CD4-positive, alpha-beta T cell treated with Interleukin-2 at 100 ng/mL for 4 hours (primary cell): ENCODE measurements around the gene TTYH3.

ENCODE experiments used
- DNase-seq: peaks from one replicate; pipeline ENCODE4 v3.0.0-alpha.2; 2020; ENCODE audit warnings: low spot score

TTYH3 gene

DNA sequence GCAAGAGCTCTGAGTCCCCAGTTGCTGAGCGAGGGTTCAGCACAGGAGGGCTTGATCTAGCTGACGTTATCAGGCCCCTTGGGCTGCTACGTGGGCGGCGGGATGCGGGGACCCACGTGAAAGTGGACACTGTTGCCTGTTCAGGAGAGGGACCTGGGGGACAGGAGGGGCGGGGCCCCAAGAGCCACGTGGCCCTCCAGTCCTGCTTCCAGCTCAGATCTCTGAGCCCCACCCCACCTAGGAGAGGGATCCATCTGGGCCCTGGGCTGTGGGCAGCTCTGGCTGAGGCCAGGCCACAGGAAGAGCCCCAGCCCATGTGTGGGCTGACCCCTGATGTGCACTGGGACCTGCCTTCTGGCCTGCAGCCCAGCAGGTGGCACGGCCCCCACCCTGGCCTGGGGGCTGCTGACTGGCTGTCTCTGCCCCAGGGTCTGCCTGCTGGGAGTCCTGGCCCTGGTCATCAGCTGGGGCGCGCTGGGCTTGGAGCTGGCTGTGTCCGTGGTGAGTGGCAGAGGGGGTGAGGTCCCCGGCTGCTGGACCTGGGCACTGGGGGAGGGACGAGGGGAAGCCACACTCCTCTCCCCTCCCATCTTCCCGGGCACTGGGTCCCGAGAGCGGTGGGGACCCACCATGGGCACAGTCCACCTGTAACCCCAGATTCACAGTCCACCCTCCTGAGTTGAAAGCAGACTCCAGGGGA lies 17.5 kb downstream of the TTYH3 start:
- no peak for DNase-seq

DNA sequence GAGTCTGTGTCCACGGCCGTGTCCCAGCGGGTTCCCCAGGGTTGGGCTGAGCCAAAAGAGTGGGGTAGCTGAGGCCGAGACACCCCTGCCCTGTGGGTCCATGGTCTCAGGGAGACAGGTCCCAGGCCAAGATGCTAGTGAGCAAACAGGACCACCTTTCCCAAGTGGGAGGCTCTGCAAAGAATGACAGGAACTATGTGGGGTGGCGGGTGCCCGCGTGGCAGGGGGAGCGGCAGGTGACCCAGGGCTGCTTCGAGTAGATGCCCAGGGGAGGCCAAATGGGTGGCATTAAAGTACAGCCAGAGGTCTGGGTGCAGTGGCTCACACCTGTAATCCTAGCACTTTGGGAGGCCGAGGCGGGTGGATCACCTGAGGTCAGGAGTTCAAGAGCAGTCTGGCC lies 18.2 kb downstream of the TTYH3 start:
- DNase-seq = no peak

GRCh38 chr7:2650451-2650850 lies 18.7 kb downstream of the TTYH3 start:
- no peak for DNase-seq

DNA sequence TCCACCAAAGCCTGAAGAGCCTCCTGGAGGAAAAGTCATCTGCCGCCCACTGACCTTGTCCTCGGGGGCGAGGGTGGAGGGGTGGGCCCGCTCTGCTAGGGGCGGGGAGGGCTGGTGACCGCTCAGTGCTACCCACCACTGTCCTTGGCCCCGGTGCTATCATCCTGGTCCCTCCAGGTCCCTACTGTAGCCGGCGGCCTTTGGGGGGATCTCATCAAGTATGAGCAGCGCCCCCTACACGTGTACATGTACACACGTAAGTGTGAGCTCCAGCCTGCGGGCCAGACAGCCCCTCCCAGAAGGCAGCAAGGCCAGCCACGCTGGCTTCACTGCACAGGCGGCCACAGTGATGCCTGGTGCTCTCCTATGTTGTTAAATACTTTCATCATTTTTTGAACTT lies 19.6 kb downstream of the TTYH3 start:
- DNase-seq = no peak

- no peak for DNase-seq
These were observed 20.3 kb downstream of the TTYH3 start for GRCh38 chr7:2651847-2652735.

DNA sequence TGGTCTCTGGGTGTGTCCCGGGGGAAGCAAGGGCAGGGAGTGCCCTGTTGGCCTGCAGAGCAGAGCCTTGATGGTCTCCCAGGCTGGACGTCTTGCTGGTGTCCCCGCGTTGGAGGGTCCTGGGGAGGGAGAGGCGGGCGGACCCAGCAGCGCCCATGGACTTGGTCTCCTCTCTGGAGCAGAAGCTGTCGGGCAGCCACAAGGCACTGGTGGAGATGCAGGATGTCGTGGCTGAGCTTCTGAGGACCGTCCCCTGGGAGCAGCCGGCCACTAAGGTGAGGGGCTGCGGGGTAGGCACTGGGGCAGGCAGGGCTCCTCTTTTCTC lies 20.9 kb downstream of the TTYH3 start:
- DNase-seq = no peak

GRCh38 chr7:2654059-2654458 lies 22.3 kb downstream of the TTYH3 start:
- DNase-seq = no peak

- DNase-seq = no peak
These were observed 24.3 kb downstream of the TTYH3 start for GRCh38 chr7:2655870-2656614.

- DNase-seq = no peak
These were observed 25.4 kb downstream of the TTYH3 start for GRCh38 chr7:2657208-2657607.

- no peak for DNase-seq
These were observed 26.3 kb downstream of the TTYH3 start for GRCh38 chr7:2657920-2658671.

DNA sequence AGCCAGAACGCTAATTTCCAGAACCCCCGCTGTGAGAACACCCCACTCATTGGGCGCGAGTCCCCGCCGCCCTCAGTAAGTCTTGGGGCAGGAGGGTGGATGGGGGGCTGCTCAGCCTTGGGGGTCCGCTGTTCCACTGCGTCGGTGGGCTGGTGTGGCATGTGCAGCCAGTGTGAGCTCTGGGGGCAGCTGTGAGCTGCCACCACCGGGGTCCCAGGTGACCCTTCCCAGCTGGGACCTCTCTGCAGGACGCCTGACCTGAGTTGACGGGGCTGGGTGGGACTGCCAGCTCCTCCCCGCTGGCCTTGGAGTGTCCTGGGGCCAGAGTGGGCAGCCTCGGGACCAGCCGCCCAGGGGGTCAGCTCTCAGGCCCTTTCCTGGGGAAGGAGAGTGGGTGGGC lies 27.2 kb downstream of the TTYH3 start:
- DNase-seq = no peak

DNA sequence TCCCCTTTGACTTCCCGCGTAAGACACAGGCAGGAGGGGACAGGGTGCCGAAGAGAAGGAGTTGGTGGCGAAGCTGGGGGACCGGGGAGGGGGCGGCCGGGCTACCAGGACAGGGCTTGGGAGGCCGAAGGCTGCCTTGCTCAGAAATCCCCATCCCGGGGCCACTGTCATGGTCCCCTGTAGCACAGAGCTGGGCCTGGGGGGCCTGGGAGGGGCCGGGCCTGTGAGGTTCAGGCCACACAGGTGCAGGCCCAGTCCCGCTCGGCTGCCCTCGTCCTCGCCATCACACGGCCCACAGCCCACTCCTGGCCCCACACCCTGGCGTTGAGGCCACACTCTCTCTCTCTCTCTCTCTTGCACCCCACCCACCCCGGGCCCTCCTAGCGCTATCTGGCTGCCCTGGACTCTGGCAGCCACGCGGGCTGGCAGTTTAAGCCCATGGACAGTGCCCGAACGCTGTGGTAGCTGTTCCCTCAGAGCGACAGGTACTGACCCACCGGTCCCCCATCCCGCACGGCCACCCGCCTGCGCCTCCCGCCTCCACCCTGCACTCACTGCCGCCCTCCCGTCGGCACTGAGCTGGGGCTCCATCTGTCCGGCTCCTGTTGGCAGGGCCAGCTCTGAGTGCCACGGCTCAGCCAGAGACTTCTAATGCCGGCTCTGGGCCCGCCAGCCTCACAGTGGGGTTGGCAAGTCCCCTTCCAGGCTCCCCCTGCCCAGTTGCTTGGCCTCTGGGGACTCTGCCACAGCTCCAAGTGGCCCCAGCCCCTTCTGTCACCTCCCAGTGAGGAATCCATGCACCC lies 28.0 kb downstream of the TTYH3 start:
- no peak for DNase-seq

DNA sequence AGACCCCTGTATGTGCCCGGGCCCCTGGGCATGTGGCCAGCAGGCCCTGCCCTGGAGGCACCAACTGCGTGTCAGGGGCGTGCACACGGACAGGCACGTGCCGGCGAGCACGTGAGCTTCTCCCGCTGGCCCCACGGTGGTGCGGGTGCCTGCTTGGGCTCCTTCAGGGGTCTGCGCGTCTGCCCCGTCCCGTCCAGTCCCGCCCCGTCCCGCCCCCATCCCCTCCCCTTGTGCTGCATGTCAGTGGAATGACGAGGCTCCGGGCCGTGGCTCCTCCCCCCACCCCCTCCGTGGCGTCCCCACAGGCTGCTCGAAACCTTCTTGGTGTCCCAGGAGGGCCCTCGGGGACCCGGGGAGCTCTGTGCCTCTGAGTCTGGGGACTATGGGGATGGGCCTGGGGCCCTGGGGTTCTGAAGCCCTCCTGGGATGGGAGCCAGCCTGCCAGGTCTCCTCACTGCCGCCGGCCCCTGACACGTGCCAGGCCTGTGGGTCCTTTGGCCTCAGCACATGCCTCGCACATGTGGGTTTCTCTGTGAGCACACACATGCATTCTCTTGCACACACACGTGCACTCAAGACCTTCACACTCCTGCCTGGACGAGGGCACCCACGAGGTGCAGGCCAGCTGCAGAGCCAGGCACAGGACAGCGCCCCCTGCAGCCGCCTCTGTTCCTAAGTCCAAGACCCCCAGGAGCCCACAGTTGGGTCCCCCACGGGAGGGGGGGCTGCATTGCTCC lies 28.7 kb downstream of the TTYH3 start:
- DNase-seq = no peak

DNA sequence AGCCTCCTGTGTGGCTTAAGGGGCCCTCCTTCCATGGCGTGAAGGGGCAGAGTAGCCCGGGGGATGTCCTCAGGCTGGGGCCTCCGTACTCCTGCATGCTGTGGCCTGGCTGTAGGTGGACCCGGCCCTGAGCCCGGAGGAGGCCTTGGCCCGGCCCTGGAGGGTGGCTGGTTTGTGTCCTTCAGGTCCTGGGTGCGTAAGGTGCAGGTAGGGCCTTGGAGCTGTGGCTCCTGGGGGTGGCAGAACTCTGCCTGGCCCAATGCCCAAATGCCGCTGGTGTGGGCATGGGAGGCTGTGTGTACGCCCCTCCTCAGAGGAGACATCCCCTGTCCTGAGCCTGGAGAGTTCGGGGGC lies 29.3 kb downstream of the TTYH3 start:
- DNase-seq = no peak

DNA sequence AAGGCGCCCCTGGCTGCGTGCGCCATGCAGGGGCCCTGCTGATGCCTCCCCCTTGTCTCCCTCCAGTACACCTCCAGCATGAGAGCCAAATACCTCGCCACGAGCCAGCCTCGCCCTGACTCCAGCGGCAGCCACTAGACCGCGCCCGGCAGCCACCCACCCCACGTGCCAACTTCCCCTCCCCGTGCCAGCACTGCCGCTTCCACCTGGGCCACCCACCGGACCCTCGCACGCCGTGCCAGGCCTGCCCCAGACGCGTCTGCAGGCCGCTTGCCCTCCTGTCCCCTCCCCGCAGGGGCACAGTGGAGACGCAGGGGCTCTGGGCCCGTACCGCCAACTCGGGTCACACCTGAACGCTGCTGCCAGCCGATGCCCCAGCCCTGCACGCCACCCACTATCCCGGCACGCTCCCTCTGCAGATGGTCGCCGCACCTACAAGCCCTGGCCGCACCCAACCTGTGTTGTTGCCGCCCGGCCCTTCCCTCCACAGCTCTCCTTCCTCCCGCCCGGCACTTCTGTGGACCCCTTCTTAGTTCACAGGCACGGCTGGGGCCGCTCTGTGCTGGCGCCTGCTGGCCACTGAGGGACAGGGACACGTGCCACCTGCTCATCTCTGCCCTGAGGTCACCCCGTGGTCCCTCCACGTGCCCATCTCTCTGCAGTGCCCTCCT lies 30.0 kb downstream of the TTYH3 start:
- DNase-seq = no peak

DNA sequence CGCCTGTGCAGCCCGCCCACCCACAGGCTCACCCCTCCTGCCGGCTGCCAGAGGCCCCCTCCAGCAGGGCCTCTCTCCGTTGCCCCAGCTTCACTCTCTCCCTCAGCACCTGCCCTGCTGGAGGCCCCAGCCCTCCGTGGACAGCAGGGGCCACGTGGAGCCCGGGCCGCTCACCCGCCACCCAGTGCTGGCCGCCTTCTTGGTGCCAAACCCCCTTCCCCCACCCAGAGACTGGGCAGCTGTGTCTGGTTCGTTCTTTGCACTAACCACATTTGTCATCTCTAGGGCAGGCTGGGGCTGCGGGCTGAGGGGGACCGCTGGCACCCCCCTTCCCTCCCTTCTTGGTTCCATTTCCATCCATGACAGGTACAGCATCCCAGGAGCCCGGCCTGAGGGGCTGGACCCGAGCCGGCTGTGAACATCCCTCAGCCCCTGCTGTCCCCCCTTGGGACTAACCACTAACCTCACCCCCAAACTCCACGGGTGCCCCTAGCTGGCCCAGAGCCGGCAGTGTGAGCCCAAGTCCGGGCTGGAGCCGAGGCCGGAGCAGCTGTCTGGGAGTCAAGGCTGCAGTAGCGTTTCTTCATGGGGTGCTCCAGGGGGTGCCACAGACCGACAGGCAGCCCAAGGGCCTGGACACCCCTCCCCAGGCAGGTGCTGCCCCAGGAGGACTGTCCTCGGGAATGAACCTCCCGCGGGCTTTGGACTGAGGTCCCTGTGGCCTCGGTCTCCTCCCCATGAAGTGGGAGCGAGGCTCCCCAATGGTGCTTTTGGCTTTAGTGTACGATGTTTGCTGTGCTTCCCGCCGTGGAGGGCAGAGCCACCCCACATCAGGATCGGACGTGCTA lies 30.7 kb downstream of the TTYH3 start:
- DNase-seq = no peak

GRCh38 chr7:2663121-2663886 lies 31.5 kb downstream of the TTYH3 start:
- no peak for DNase-seq

- no peak for DNase-seq
These were observed 32.2 kb downstream of the TTYH3 start for GRCh38 chr7:2663960-2664359.
